ENCODE measurements around the gene NR2E1.

- TF ChIP-seq POLR2A (IDR thresholded peaks at IDR 0.05), result no peak
- no peak for TF ChIP-seq CTCF (IDR thresholded peaks at IDR 0.05)
Measured at GRCh38 chr6:108180266-108180665, 14.4 kb downstream of the NR2E1 start.

Measured in heart left ventricle (tissue), 13 donors.